Activated CD8-positive, alpha-beta T cell treated with anti-CD3 and anti-CD28 coated beads for 36 hours (primary cell): ENCODE measurements around the gene RASSF9. TPM values are rescaled to one million over a fixed set of nuclear protein-coding genes. Genes with fewer than 3 reads are reported as not detected.

Experiments used
- ATAC-seq: fragments of 200-7000 bp; cut with Tn5 transposase; one replicate; pipeline ENCODE4 v1.10.0; 2021; ENCODE audit warnings: mild to moderate bottlenecking, moderate library complexity
- CTCF ChIA-PET: fragments of 350-600 bp; sonication (Branson Sonifier 250); formaldehyde crosslinking; loops from one replicate; lab custom pipeline; 2021; ENCODE audit warnings: antibody characterized with exemption; lab: Charles Lee
- POLR2A ChIA-PET: fragments of 350-600 bp; sonication (Branson Sonifier 250); formaldehyde crosslinking; loops from one replicate; lab custom pipeline; 2021; ENCODE audit warnings: antibody characterized with exemption; lab: Charles Lee
- DNase-seq: peaks from one replicate; pipeline ENCODE4 v3.0.0-alpha.2; 2020
- H3K27ac Mint-ChIP-seq: one replicate; pipeline ENCODE4 v1.8.0; 2021; ENCODE audit warnings: mild to moderate bottlenecking, mixed read lengths
- H3K27me3 Mint-ChIP-seq: one replicate; pipeline ENCODE4 v1.8.0; 2021; ENCODE audit warnings: mixed read lengths
- H3K36me3 Mint-ChIP-seq: one replicate; pipeline ENCODE4 v1.8.0; 2021; ENCODE audit warnings: low read depth, mixed read lengths
- H3K4me1 Mint-ChIP-seq: one replicate; pipeline ENCODE4 v1.8.0; 2021; ENCODE audit warnings: low read depth, mixed read lengths
- H3K4me3 Mint-ChIP-seq: one replicate; pipeline ENCODE4 v1.8.0; 2021; ENCODE audit warnings: mild to moderate bottlenecking, moderate library complexity, mixed read lengths
- H3K9me3 Mint-ChIP-seq: one replicate; pipeline ENCODE4 v1.8.0; 2021; ENCODE audit warnings: mixed read lengths
- CTCF ChIP-seq: fragments of 200-600 bp; IDR thresholded peaks from one replicate; pipeline ENCODE4 v1.8.0; 2022; ENCODE audit warnings: antibody characterized with exemption, mild to moderate bottlenecking
- intact Hi-C: fragments of 100-400 bp; cut with micrococcal nuclease; formaldehyde crosslinking; loops from one replicate; pipeline ENCODE4 v1.10.0; 2022
- total RNA-seq, 2 experiments: library from RNA; stranded (reverse); gene quantifications; one replicate each; pipeline ENCODE4 v1.2.3, GENCODE V29; 2021

RASSF9 gene
- total RNA-seq, 2 experiments from 2014 or later = not detected

GRCh38 chr12:85765453-85765869, 70.7 kb downstream of the RASSF9 start:
- intact Hi-C loops = no loop called here

GRCh38 chr12:85759623-85760022, 76.6 kb downstream of the RASSF9 start:
- TF ChIP-seq CTCF = no peak
- no peak for DNase-seq
- H3K27me3 Mint-ChIP-seq = no peaks in the 10 kb centered on the region
- no peaks in the 10 kb centered on the region for H3K4me1 Mint-ChIP-seq
- H3K9me3 Mint-ChIP-seq = peaks cover 8% of the 10 kb centered on the region
- CTCF ChIA-PET = interaction anchor here (0.9 kb wide), 1 partner anchor 110 kb away, joined by 3 read pairs; no protein-coding TSS in a partner anchor
- H3K4me3 Mint-ChIP-seq = no peak overlapping the region
- no peak for ATAC-seq
- H3K36me3 Mint-ChIP-seq = no peaks in the 10 kb centered on the region
- H3K27ac Mint-ChIP-seq = no peak overlapping the region
- POLR2A ChIA-PET = no interaction called here
- intact Hi-C loops = no loop called here

More at GRCh38 chr12:85765453-85765869, 70.7 kb downstream of the RASSF9 start:
- CTCF ChIA-PET = interaction anchor here (0.5 kb wide), 1 partner anchor 56 kb away, joined by 3 read pairs; no protein-coding TSS in a partner anchor
- H3K36me3 Mint-ChIP-seq = no peaks in the 10 kb centered on the region
- no peak overlapping the region for H3K4me3 Mint-ChIP-seq
- POLR2A ChIA-PET = no interaction called here
- H3K27me3 Mint-ChIP-seq = no peaks in the 10 kb centered on the region
- DNase-seq (no peak), ATAC-seq (no peak)
- no peak overlapping the region for H3K27ac Mint-ChIP-seq
- H3K4me1 Mint-ChIP-seq = no peaks in the 10 kb centered on the region
- H3K9me3 Mint-ChIP-seq = no peaks in the 10 kb centered on the region
- no peak for TF ChIP-seq CTCF

- Mint-ChIP-seq H3K27me3 (no peaks in the 10 kb centered on the region), H3K4me3 (no peak overlapping the region), H3K27ac (no peak overlapping the region), H3K4me1 (no peaks in the 10 kb centered on the region), H3K9me3 (peaks cover 11% of the 10 kb centered on the region), H3K36me3 (no peaks in the 10 kb centered on the region)
- TF ChIP-seq CTCF = no peak
- intact Hi-C loops = no loop called here
- ChIA-PET CTCF (no interaction called here), POLR2A (no interaction called here)
- no peak for ATAC-seq
- DNase-seq = no peak
Observed at GRCh38 chr12:85759091-85759490, 77.1 kb downstream of the RASSF9 start.

- POLR2A ChIA-PET = no interaction called here
- ATAC-seq = no peak
- Mint-ChIP-seq H3K4me3 (no peak overlapping the region), H3K9me3 (peaks cover 11% of the 10 kb centered on the region), H3K27me3 (no peaks in the 10 kb centered on the region), H3K27ac (no peak overlapping the region), H3K36me3 (no peaks in the 10 kb centered on the region), H3K4me1 (no peaks in the 10 kb centered on the region)
- CTCF ChIA-PET = no interaction called here
- DNase-seq = no peak
- intact Hi-C loops = no loop called here
- no peak for TF ChIP-seq CTCF
Observed at GRCh38 chr12:85755760-85756159, 80.4 kb downstream of the RASSF9 start.

Other genes starting within 250 kb of the RASSF9 start
- gene NTS, start 37.9 kb upstream of the RASSF9 start, total RNA-seq = not detected